Vagina (tissue), 2 donors: ENCODE results near the gene PTPRD.

Experiments
- CTCF ChIP-seq, 3 experiments: fragments of 450-650 bp in 2 of 3; fragments of 200-600 bp in 1 of 3; sonication (generic) in 1 of 3; IDR thresholded peaks; one replicate each; pipeline ENCODE4 v1.5.1; 2017 to 2019; ENCODE audit warnings: antibody characterized with exemption in 3 of 3, mild to moderate bottlenecking in 2 of 3, moderate library complexity in 2 of 3
- POLR2AphosphoS5 ChIP-seq, 2 donors: sonication (generic); formaldehyde crosslinking; IDR thresholded peaks; one replicate each; pipeline ENCODE4 v1.9.0; 2017; ENCODE audit warnings: antibody characterized with exemption in 2 of 2, mild to moderate bottlenecking in 2 of 2, low read depth in 1 of 2; ENCODE audit not compliant: insufficient read depth in 1 of 2

GRCh38 chr9:9778293-9778692 is 834.5 kb downstream of the PTPRD start:
- no peak for TF ChIP-seq CTCF (IDR thresholded peaks at IDR 0.05)
- TF ChIP-seq POLR2AphosphoS5 (IDR thresholded peaks at IDR 0.05; ENCODE audit: insufficient read depth in 1 of 2, low read depth in 1 of 2), result no peak
